ENCODE results near the gene NFATC2. TPM values are rescaled to one million over a fixed set of nuclear protein-coding genes. Genes with fewer than 3 reads are reported as not detected.

The NFATC2 gene
- total RNA-seq, 1 donor from 2014 or later: 4.8 TPM

DNA sequence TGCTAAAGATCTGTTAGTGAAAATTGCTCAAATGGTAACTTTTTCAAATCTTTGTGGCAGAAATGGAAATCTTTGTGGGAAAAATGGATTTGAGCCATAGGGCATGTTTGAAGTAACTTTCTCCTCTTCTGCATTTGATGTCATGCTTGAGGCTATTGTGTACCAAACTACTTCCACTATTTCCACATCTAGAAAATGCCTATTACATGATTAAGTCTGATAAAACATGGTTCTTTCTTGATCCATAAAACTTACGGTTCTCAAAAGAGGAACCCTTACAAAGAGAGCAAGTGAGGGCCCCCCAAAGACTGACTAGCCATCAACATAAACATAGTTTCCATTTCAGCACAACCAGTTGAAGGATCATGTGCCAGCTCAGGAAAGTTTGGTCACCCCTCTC lies 150.6 kb downstream of the NFATC2 start:
- TF ChIP-seq, protein P1, sequence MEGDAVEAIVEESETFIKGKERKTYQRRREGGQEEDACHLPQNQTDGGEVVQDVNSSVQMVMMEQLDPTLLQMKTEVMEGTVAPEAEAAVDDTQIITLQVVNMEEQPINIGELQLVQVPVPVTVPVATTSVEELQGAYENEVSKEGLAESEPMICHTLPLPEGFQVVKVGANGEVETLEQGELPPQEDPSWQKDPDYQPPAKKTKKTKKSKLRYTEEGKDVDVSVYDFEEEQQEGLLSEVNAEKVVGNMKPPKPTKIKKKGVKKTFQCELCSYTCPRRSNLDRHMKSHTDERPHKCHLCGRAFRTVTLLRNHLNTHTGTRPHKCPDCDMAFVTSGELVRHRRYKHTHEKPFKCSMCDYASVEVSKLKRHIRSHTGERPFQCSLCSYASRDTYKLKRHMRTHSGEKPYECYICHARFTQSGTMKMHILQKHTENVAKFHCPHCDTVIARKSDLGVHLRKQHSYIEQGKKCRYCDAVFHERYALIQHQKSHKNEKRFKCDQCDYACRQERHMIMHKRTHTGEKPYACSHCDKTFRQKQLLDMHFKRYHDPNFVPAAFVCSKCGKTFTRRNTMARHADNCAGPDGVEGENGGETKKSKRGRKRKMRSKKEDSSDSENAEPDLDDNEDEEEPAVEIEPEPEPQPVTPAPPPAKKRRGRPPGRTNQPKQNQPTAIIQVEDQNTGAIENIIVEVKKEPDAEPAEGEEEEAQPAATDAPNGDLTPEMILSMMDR (conservative IDR thresholded peaks at IDR 0.05): no peak
- H3K27me3 Mint-ChIP-seq: no peaks in the 10 kb centered on the region
- no peak overlapping the region for H3K4me3 Mint-ChIP-seq
- no peak for DNase-seq (ENCODE audit: extremely low spot score, unreplicated experiment)
- H3K36me3 Mint-ChIP-seq: no peaks in the 10 kb centered on the region
- peaks cover under 1% of the 10 kb centered on the region for H3K4me1 Mint-ChIP-seq (ENCODE audit: unreplicated experiment)
- no peak overlapping the region for H3K27ac Mint-ChIP-seq
- H3K9me3 Mint-ChIP-seq: no peaks in the 10 kb centered on the region

DNA sequence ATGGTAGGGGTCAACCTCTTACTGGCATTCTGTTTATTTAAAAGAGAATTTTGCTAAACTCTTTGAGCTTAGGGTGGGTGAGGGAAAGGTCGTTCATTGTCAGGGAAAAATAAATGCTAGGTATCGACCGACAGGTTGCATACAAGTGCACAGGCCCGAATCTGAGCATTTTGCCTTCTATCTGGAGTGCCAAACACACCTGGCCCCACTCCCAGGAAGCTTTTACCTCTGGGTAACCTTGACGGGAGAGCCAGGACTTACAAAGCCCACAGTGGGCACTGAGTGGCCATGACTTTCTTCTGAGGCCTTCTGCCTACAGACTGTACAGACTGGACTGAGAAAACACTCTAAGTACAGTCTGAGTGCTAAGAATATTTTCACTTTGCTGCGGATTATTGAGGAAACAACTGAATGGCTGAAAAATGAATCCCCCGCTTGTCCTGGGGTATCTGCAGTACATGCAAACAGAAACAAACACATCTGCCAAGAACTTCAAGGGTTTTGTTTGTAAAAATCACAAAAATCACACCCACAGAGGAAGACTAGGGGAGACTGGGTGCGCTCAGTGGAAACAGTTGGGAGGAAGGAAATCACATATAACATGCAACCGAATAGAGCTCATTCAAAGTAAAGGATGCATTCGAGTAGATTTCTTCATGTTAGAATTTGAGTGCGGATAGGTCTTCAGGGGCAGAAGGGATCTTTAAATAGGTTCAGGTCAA lies 152.8 kb downstream of the NFATC2 start:
- H3K27me3 Mint-ChIP-seq: no peaks in the 10 kb centered on the region
- H3K4me1 Mint-ChIP-seq (ENCODE audit: unreplicated experiment): no peaks in the 10 kb centered on the region
- no peak overlapping the region for H3K27ac Mint-ChIP-seq
- TF ChIP-seq, protein P1 (conservative IDR thresholded peaks at IDR 0.05): no peak
- H3K4me3 Mint-ChIP-seq: no peak overlapping the region
- no peak for DNase-seq (ENCODE audit: extremely low spot score, unreplicated experiment)
- H3K36me3 Mint-ChIP-seq: no peaks in the 10 kb centered on the region
- no peaks in the 10 kb centered on the region for H3K9me3 Mint-ChIP-seq

DNA sequence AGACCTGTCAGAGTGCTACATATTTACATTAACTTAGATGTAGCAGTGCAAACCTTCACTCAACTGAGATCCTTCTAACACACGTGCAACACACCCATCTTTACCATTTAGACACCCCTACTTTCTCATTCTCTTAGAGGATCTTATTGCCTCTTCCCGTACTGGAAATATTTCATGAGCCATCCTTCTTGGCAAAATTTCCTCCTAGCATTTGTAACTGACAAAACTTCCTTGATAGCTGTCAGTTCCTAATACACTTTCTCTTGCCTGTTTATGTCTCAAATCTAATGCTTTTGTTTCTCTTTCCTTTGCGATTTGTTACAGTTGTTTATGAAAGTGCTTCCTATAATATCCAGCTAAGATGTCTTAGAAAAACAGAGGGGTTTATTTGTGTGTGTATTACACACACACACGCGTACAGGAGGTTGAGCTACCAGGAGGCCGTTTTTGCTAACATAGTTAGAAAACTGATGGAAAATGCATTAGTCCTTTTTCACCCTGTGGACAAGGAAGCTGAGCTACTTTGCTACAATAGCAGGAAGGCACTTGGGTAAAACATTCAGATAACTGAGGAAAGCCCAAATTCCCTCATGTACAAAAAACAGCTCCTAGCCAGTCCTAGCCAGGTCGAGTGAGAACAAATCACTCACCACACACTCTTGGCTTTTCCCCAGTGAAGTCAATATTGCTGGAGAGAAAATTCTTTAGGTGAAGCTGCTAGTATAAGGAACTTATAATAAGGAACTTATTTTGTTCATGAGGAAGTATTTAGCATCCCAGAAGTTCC lies 153.6 kb downstream of the NFATC2 start:
- Mint-ChIP-seq H3K36me3 (no peaks in the 10 kb centered on the region), H3K9me3 (no peaks in the 10 kb centered on the region), H3K4me3 (no peak overlapping the region), H3K27me3 (no peaks in the 10 kb centered on the region), H3K27ac (no peak overlapping the region), H3K4me1 (ENCODE audit: unreplicated experiment) (no peaks in the 10 kb centered on the region)
- TF ChIP-seq, protein P1 (conservative IDR thresholded peaks at IDR 0.05): no peak
- DNase-seq (ENCODE audit: extremely low spot score, unreplicated experiment): no peak

DNA sequence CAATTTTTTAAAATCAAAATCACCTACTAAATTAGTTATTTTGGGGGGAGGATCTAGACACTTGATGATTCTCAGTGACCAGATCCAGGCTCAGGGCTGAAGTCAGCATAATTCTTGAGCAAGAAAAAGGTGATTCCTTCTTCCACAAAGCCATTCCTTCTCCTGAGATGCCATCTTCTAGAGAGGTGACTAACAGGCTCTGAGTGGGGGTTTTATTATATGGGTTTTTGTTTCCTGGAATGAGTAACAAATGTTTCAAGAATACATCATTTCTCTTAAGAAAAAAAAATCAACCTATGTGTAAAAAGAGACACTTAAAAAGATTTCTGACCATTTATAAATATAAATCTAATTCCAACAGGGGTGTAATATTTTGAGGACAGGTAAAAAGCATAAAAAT lies 154.3 kb downstream of the NFATC2 start:
- Mint-ChIP-seq H3K36me3 (no peaks in the 10 kb centered on the region), H3K4me1 (ENCODE audit: unreplicated experiment) (peaks cover 3% of the 10 kb centered on the region), H3K27me3 (no peaks in the 10 kb centered on the region), H3K27ac (no peak overlapping the region), H3K9me3 (no peaks in the 10 kb centered on the region), H3K4me3 (no peak overlapping the region)
- TF ChIP-seq, protein P1 (conservative IDR thresholded peaks at IDR 0.05): no peak
- no peak for DNase-seq (ENCODE audit: extremely low spot score, unreplicated experiment)

DNA sequence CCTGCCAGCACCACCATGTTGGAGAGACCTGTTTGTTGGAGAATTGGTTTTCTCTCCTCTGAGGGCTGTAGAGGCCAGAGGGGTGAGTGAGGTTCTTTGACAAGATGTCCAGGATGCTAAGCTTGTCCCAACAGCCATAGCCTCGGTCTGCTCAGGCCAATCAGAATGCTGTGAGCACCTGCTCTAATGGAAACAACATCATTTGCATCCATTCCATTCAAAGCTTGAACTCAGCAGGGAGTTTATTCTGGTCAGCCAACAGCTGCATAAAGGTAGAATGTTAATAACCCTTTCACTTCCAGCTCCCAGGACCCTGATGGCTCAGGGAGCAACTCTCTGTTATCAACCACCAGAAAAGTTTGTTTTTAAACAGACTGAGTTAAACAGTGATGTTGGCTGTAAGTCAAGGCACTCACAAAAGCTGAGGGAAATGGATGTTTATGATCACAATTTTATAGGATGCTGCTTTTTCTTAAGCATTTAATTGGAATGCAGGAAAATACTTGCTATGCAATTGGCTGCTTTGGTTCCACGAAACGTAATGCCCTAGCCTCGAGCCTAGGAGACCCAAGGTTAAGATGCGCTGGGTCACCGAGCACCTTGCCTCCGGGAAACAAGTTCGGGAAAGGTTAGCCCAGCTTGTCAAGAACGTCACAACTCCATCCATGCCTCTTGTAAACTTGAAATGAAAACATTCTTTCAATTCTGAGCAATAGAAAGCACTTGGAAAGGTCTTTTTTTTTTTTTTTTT lies 155.2 kb downstream of the NFATC2 start:
- DNase-seq (ENCODE audit: extremely low spot score, unreplicated experiment): no peak
- Mint-ChIP-seq H3K27me3 (no peaks in the 10 kb centered on the region), H3K4me1 (ENCODE audit: unreplicated experiment) (peaks cover 5% of the 10 kb centered on the region), H3K4me3 (no peak overlapping the region), H3K36me3 (no peaks in the 10 kb centered on the region), H3K9me3 (no peaks in the 10 kb centered on the region), H3K27ac (no peak overlapping the region)
- TF ChIP-seq, protein P1 (conservative IDR thresholded peaks at IDR 0.05): no peak
